ENCODE results near the gene MYO5C.

MYO5C gene

DNA sequence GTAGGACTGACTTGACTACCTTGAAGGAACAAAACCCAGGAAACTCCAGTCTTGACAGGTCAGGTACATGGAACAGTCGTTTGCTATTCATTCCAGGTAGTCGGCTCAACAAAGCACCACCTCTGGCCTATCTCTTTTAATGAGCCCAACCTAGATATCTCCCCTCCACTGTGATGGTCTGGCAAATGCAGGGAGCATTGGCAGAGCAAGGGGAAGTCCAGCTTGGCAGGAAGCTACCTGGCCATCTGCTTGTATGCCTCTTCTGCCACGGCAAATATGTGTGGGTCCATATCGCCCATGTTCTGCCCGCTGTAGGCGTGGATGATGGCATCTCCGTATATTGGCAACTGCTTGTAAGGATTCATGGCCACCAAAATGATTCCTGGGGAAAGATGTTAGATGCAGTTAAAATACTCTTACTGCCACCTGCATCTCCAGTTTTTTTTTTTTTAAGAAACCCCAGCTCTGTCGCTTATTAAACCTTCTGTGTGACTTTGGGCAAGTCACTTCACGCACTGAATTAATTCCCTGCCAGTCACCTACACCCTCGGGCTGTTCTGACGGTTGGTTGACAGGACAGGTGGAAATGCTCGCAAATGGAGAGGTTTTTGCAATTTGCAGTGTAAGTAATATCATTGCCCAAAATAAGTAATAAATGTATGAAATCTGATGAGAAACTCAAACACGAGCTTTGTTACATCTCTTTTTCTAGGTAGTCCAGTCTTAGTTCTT, 16.8 kb downstream of the MYO5C start:
- no peak for DNase-seq (ENCODE audit: low read depth)

GRCh38 chr15:52278135-52278534, 17.5 kb downstream of the MYO5C start:
- no peak for DNase-seq (ENCODE audit: low read depth)

DNA sequence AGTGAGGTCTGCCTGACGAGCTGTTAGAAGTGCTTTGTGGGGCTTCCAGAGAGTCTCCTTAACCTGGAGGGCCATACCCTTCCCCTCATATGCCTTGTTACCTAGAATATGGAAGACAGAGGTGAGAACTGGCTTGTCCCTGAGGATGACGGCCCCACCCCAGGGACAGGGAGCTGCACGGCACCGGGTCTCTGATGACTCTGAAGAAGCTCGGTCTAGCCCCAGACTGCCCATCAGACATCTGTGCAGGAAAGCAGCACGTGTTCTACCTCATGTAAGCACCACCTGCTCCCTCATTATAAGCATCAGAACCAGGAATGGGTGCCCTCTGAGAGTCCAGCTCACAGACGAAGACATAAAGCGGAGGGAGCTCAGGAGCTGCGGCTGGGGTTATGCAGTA, 18.0 kb downstream of the MYO5C start:
- no peak for DNase-seq (ENCODE audit: low read depth)

- DNase-seq (ENCODE audit: low read depth) = no peak
Observed at GRCh38 chr15:52276256-52276770, 19.3 kb downstream of the MYO5C start.

DNA sequence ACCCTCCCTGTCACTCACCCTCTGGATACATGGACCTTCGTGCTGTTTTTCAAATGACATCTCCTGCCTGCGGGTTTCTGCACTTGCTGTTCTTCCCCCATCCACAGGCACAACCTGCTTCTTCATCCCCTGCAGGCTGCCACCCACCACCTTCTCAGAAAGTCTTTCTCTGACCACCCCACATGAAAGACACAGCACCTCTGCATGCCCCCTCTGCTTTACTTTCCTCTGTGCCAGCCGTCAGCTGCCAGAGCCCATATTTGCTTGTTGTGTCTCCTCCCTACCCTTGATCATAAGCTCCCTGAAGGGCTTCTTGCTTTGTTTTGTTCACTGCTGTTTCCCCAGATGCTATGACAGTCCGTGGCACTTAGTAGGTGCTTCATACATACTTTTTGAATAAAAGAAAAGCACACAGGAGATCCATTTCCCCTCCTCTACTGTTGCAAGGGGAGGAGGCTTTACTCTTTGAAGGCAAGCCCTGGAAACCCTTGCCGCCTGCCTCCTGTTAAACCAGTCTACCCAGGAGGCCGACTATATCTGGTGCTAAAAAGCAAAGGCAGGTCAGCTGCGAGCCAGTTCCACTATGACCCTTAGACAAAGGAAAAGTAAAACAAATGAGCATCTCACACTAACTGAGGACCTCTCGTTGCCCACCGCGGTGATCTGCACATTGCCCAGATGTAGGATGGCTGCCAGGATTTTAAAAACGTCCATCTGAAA, 31.9 kb downstream of the MYO5C start:
- no peak for DNase-seq (ENCODE audit: low read depth)

DNA sequence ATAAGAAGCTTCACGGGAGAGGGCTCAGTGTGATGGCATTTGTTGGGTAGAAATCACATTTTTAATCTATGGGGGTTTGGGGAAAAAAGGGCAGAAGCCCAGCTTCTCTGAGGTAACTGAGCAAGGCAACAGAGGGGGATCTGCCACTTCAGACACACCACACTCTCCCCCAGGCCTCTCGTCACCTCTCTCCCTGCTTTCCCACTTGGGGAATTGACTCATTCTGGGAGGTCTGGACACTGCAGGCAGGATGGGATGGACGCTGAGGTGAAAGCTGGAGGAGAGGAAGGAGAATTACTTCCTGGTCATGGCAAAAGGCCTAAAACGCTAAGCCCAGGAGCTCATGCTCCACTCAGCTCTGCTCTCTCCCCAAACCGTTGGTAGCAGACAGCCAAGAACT, 33.2 kb downstream of the MYO5C start:
- no peak for DNase-seq (ENCODE audit: low read depth)

GRCh38 chr15:52261498-52262242, 33.9 kb downstream of the MYO5C start:
- peak; percentile 53 for DNase-seq (ENCODE audit: low read depth)

DNA sequence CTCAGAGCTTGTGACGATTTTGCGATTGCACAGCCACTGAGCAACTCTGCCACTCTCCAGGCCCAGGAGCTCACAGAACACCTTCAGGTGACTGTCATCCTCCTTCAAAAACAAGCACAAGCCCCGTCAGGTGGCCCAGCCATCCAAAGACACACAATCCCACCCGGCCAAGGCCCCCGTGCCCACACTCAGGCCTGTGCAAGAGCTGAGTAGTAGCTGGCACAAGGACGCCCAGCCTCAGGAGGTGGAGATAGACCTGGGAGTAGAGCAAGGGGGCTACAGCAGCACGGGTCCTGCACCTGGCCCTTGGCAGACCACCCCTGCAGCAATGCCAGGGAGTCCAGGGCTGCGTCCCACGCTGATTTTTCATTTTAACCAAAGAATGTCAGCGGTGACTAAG, 34.6 kb downstream of the MYO5C start:
- no peak for DNase-seq (ENCODE audit: low read depth)

GRCh38 chr15:52259503-52259902, 36.1 kb downstream of the MYO5C start:
- no peak for DNase-seq (ENCODE audit: low read depth)

DNA sequence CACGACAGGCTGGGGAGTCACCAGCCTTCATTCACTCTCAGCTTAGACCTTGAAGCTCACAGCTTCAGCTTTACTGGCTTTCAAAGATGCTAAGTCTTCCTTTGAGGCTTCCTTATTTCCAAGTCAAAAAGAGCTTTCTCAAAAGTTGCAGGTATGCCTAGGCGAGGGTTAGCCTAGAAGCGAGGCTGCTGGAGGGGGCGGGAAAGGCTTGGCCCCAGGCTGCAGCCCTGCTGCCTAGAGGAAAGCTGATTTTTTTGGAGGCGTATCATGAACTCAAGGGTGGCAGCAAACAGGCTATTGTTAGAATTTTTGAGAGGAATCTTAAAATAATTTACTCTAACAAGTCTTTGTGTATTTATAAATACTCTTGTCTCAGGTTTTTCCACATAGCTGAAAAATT, 37.1 kb downstream of the MYO5C start:
- DNase-seq (ENCODE audit: low read depth) = no peak

DNA sequence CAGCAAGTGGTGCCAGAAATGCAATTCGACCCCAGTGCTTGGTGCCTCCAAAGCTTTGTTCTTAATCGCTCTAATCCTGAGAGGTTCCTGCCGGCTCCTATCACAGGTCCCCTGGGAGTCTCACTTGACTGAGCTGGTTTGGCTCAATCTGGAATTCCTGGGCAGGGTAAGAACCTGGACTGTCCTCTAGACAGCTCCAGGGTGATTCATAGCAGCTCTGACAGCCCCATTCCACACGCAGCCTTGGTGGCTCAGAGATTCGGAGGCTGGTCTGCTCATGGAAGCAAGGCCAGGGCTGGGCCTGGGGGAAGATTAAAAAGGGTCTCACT, 37.9 kb downstream of the MYO5C start:
- DNase-seq (ENCODE audit: low read depth) = no peak

DNA sequence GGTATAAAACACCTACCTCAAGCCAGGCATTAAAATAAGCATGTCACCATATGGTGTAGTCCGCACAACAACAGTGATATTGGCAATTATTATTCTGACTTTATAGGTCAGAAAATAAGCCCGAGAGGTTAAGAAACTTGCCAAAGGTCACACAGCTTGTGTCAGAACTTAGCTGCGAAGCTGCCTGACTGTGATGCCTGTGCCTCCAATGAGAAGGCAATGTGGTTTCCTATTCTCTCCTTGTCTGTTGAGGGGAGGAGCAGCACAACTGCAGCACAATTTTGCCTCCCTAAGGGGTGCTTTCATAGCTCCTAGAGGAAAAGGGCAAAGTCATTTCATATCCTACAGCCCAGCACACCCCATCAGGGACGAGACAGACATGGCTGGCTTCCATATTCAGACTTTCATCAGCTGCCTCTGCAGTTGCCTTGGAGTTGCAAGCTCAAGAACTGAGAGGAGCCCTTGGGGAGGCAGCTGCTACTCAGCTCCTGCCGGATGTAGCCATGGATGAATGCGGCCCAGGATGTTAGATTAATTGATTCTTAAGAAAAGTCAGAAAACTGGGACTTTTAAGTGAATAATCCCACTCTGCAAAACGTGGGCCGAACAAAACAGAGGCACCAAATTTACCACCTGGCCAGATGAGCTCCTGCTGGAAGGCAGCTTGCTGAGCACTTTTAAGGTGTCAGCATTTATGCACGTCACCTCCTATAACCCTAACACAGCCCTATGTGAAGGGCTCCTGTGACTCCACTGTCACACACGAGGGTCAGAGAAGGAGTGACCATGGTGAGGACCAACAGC, 38.5 kb downstream of the MYO5C start:
- no peak for DNase-seq (ENCODE audit: low read depth)

DNA sequence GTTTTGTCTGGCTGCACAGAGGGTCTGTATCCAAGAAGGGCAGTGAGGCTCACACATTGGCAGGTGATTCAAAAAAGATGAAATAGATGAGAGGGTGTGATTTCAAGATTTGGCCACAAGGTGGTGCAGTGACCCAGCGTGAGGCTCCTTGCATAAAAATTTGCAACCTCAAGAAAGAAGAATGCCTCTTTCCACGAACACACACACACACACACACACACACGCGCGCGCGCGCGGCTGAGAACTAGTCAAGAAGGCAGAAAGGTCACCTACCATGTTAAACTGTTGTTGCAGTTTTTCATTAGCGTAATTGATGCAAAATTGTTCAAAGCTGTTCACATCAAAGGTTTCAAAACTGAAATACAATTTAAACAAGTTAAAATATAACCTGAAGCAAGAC, 39.2 kb downstream of the MYO5C start:
- DNase-seq (ENCODE audit: low read depth) = peak; percentile 49

- DNase-seq (ENCODE audit: low read depth) = no peak
Observed at GRCh38 chr15:52255935-52256334, 39.7 kb downstream of the MYO5C start.

GRCh38 chr15:52255008-52255407, 40.6 kb downstream of the MYO5C start:
- no peak for DNase-seq (ENCODE audit: low read depth)

DNA sequence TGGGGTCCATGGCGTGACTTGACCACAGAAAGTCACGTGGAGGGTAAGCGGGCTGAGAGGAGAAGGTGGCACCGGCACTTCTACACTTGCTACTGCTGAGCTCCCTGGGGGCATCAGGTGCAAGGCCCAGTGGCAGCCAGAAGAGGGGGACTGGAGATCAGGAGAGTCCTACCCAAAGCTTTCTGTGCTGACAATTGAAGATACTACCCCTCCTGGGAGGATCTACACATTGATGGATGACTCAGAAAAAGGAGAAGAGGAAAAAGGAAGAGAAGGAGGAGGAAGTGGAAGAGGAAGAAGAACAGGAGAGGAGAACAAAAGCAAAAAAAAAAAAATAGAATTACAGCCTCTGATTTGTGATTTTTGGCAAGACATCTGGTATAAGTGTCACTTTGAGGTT, 41.2 kb downstream of the MYO5C start:
- DNase-seq (ENCODE audit: low read depth) = no peak

DNA sequence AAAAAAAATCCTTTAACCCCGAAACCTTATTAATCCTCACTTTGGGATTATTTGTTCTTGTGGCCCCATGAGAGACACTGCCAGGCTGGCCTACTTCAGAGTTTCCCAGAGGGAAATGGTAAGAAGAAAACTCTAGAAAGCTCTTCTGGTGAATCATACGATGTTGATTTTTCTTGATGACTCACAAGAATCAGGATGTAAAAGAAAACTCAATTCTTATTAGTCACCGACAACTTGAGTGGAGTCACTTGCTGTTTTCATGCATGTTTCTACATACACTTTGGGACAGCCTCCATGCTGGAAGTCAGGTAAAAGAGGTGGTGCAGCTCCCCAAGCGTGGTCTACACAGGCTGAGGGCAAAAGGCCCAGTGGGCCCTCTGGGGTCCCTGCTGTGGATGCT, 42.8 kb downstream of the MYO5C start:
- peak; percentile 83 for DNase-seq (ENCODE audit: low read depth)

DNA sequence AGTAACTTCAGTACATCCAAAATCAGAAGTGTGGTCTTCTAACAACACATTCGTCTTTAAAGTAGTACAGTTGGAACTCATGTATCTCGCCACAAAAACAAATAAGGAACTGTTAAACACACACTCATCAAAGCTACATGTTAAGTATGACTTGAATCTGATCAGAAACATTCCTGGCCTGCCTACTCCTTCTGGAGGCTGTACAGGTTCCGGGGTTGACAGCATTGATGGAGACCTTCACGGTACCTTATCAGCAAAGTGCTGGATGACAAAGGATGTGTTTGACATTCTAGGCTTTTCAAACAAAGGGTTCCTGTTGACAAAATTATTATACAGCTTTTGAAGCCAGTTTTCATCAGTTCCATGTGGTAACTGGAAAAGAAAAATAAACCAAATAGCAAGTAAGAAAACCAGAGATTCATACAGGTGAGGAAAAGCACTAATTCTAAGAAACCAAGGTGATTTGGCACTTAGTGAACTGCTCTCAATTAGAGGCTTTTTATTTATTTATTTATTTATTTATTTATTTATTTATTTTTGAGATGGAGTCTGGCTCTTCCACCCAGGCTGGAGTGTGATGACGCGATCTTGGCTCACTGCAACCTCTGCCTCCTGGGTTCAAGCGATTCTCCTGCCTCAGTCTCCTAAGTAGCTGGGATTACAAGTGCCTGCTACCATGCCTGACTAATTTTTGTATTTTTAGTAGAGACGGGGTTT, 44.3 kb downstream of the MYO5C start:
- DNase-seq (ENCODE audit: low read depth) = no peak

- no peak for DNase-seq (ENCODE audit: low read depth)
Observed at GRCh38 chr15:52247461-52247860, 48.1 kb downstream of the MYO5C start.

DNA sequence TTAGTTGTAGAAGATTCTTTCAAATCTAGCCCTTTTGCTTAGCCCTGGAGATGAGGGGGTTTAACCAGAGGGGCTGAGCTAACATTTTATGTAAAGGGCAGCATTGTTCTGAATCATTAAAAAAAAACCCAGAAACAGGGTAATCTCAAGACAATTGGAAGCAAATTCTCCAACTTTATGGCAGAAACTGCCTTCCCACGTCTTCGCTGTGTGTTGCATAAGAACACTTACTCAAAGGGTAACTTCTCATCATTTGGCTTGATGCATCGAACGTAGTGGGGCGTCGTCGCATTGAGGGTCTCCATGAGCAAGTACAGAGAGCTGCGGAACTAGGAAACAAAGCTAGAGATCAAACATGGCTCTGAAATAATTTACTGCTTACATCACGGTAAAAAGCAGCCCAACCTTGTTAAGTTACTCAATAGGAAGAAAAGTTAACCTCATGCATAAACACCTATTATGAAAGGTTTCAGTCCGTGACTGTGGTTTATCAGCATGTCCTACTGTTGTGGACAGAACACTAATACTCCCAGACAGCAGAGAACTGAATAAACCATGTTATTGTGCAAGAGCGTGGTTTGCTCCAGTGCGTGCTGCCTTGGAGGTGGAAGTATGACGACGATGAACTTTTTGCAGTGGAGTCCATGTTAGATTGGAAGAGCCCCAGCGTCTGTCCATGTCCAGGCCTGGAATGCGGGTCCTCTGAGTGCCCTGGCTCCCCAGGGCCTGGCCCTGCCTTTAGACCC, 48.7 kb downstream of the MYO5C start:
- peak; percentile 81 for DNase-seq (ENCODE audit: low read depth)

All from non-pigmented ciliary epithelial cell (primary cell).